ENCODE results near the gene TTLL11. TPM values are rescaled to one million over a fixed set of nuclear protein-coding genes. Genes with fewer than 3 reads are reported as not detected.

TTLL11 gene
- polyA plus RNA-seq, 1 of the 3 experiments (the other 2 are of a cell fraction): 6.8 TPM

Small RNA genes lying within 50 kb of the gene (small RNA-seq; reads per million reads assigned to genes)
- 0 reads per million in 7 experiments for gene MIR4478

Other genes starting within 250 kb of the TTLL11 start
- gene NDUFA8, start 66.5 kb upstream of the TTLL11 start, polyA plus RNA-seq (2012; rRNA removed): 97.4 and 116 TPM in 2 replicates
- gene MORN5, start 66.6 kb upstream of the TTLL11 start, polyA plus RNA-seq (2012; rRNA removed): not detected in 2 replicates
- 0.02 TPM in 1 of 2 replicates, not detected in the other for gene LHX6, start 135.6 kb upstream of the TTLL11 start, polyA plus RNA-seq (2012; rRNA removed)
- 8.2 and 13.1 TPM in 2 replicates for gene RBM18, start 171.5 kb upstream of the TTLL11 start, polyA plus RNA-seq (2012; rRNA removed)
- 35.1 and 50.6 TPM in 2 replicates for gene MRRF, start 171.6 kb upstream of the TTLL11 start, polyA plus RNA-seq (2012; rRNA removed)

Data from SK-N-SH (cell line).